Left lung (tissue), 10 donors: ENCODE data around the gene CDK19. TPM values are rescaled to one million over a fixed set of nuclear protein-coding genes. Genes with fewer than 3 reads are reported as not detected.

Experiments used
- ATAC-seq: fragments of 200-7000 bp; cut with Tn5 transposase; one replicate; pipeline ENCODE4 v1.9.1; 2020; ENCODE audit warnings: moderate library complexity
- DNase-seq, 4 donors: peaks; one replicate each; pipeline ENCODE4 v3.0.0-alpha.2; 2013 to 2020
- H3K27ac ChIP-seq, 2 donors: fragments of 200-600 bp; sonication (generic) in 1 of 2; one replicate each; pipeline versions ENCODE4 v1.5.0 to v1.8.0; 2020 to 2021
- H3K27me3 ChIP-seq, 2 donors: fragments of 200-600 bp; sonication (generic) in 1 of 2; one replicate each; pipeline versions ENCODE4 v1.5.0 to v1.8.0; 2020 to 2021
- H3K36me3 ChIP-seq, 2 donors: fragments of 200-600 bp; sonication (generic) in 1 of 2; one replicate each; pipeline versions ENCODE4 v1.5.0 to v1.8.0; 2020 to 2021
- H3K4me1 ChIP-seq, 2 donors: fragments of 200-600 bp; one replicate each; pipeline ENCODE4 v1.8.0; 2021
- H3K4me3 ChIP-seq, 2 donors: fragments of 200-600 bp; sonication (generic) in 1 of 2; one replicate each; pipeline versions ENCODE4 v1.5.0 to v1.8.0; 2020 to 2021; ENCODE audit warnings: mild to moderate bottlenecking in 1 of 2
- H3K9me3 ChIP-seq, 2 donors: fragments of 200-600 bp; sonication (generic) in 1 of 2; one replicate each; pipeline versions ENCODE4 v1.5.0 to v1.8.0; 2020 to 2021
- CTCF ChIP-seq, 2 donors: fragments of 200-600 bp; sonication (generic) in 1 of 2; IDR thresholded peaks; one replicate each; pipeline versions ENCODE4 v1.5.0 to v1.8.0; 2021; ENCODE audit warnings: antibody characterized with exemption in 2 of 2
- intact Hi-C, 2 donors: fragments of 100-400 bp; cut with DNase I; formaldehyde crosslinking; loops; one replicate each; pipeline versions ENCODE4 v1.11.2 to v1.14.2; 2022
- polyA plus RNA-seq, 6 donors: library from polyadenylated mRNA; unstranded; fragments of 120-200 nt; gene quantifications; one replicate each; pipeline ENCODE4 v1.2.1, GENCODE V29; 2013; ENCODE audit not compliant: insufficient read length in 6 of 6
- total RNA-seq, 2 donors: library from RNA; stranded (reverse); fragmentation: NEBNext Ultra II Directional; extraction: Animal tissue kit (Norgen Biotek cat#: 25700); gene quantifications; one replicate each; pipeline ENCODE4 v1.2.1, GENCODE V29; 2021
- donor health status: DM: no; HTN: yes; CAD: no.
- donor health status: DM: no; HTN: no; CAD: no.

CDK19 gene
- total and polyA plus RNA-seq, 8 donors: 18.4 to 46.1 (median 36.2) TPM

- H3K36me3 ChIP-seq: no peaks in the 10 kb centered on the region
- H3K4me3 ChIP-seq: peak overlapping the region in 1 of 2 donors; percentile 19
- intact Hi-C loops: no loop called here
- H3K27me3 ChIP-seq: no peaks in the 10 kb centered on the region
- H3K27ac ChIP-seq: peak overlapping the region; percentile 83 to 95
- peak; percentile 85 for ATAC-seq
- peaks cover 0 to 37% of the 10 kb centered on the region in 2 donors for H3K4me1 ChIP-seq
- no peak for TF ChIP-seq CTCF (IDR thresholded peaks at IDR 0.05)
- H3K9me3 ChIP-seq: no peaks in the 10 kb centered on the region
- DNase-seq: peak in 2 of 4 donors; percentile 61 to 83
Measured at GRCh38 chr6:110826236-110827129, 11.2 kb upstream of the CDK19 start.

GRCh38 chr6:110823146-110823545 is 7.9 kb upstream of the CDK19 start:
- no peak for DNase-seq
- Histone ChIP-seq H3K36me3 (no peaks in the 10 kb centered on the region), H3K4me3 (no peak overlapping the region), H3K27ac (no peak overlapping the region), H3K9me3 (no peaks in the 10 kb centered on the region), H3K4me1 (peaks cover 0 to 44% of the 10 kb centered on the region in 2 donors), H3K27me3 (no peaks in the 10 kb centered on the region)
- intact Hi-C loops: no loop called here
- no peak for ATAC-seq
- TF ChIP-seq CTCF (IDR thresholded peaks at IDR 0.05): no peak

GRCh38 chr6:110822249-110822648 is 7.0 kb upstream of the CDK19 start:
- Histone ChIP-seq H3K27me3 (no peaks in the 10 kb centered on the region), H3K36me3 (no peaks in the 10 kb centered on the region), H3K27ac (no peak overlapping the region), H3K4me3 (no peak overlapping the region), H3K9me3 (no peaks in the 10 kb centered on the region), H3K4me1 (peaks cover 0 to 43% of the 10 kb centered on the region in 2 donors)
- TF ChIP-seq CTCF (IDR thresholded peaks at IDR 0.05): no peak
- intact Hi-C loops: no loop called here
- DNase-seq (peak in 2 of 4 donors; percentile 72 to 73), ATAC-seq (no peak)

GRCh38 chr6:110816677-110817076 is 1.4 kb upstream of the CDK19 start:
- TF ChIP-seq CTCF (IDR thresholded peaks at IDR 0.05): no peak
- no peak overlapping the region for H3K4me3 ChIP-seq
- peak overlapping the region in 1 of 2 donors; percentile 98 for H3K27ac ChIP-seq
- no peak for ATAC-seq
- no peaks in the 10 kb centered on the region for H3K27me3 ChIP-seq
- DNase-seq: no peak
- H3K4me1 ChIP-seq: peaks cover 8 to 50% of the 10 kb centered on the region in 2 donors
- no peaks in the 10 kb centered on the region for H3K9me3 ChIP-seq
- no peaks in the 10 kb centered on the region for H3K36me3 ChIP-seq
- intact Hi-C loops: loop anchor here in 1 of 2 donors (10.0 kb wide), 1 partner anchor 58 kb away; the partner anchor contains the start of gene AMD1

GRCh38 chr6:110815015-110815410 is 256 bp downstream of the CDK19 start:
- DNase-seq (no peak), ATAC-seq (no peak)
- TF ChIP-seq CTCF (IDR thresholded peaks at IDR 0.05): no peak
- intact Hi-C loops: loop anchor here in 1 of 2 donors (10.0 kb wide), 1 partner anchor 60 kb away; the partner anchor contains the start of gene AMD1
- no peaks in the 10 kb centered on the region for H3K9me3 ChIP-seq
- H3K27ac ChIP-seq: peak overlapping the region; percentile 97 to 98
- peak overlapping the region; percentile 56 to 96 for H3K4me3 ChIP-seq
- H3K27me3 ChIP-seq: no peaks in the 10 kb centered on the region
- H3K4me1 ChIP-seq: peaks cover 8 to 44% of the 10 kb centered on the region in 2 donors
- H3K36me3 ChIP-seq: no peaks in the 10 kb centered on the region
